Measurements from ENCODE around the gene NOSIP. TPM values are rescaled to one million over a fixed set of nuclear protein-coding genes. Genes with fewer than 3 reads are reported as not detected.

Gene NOSIP
- total RNA-seq, 2 experiments from 2014 or later: 202 to 203 TPM

DNA sequence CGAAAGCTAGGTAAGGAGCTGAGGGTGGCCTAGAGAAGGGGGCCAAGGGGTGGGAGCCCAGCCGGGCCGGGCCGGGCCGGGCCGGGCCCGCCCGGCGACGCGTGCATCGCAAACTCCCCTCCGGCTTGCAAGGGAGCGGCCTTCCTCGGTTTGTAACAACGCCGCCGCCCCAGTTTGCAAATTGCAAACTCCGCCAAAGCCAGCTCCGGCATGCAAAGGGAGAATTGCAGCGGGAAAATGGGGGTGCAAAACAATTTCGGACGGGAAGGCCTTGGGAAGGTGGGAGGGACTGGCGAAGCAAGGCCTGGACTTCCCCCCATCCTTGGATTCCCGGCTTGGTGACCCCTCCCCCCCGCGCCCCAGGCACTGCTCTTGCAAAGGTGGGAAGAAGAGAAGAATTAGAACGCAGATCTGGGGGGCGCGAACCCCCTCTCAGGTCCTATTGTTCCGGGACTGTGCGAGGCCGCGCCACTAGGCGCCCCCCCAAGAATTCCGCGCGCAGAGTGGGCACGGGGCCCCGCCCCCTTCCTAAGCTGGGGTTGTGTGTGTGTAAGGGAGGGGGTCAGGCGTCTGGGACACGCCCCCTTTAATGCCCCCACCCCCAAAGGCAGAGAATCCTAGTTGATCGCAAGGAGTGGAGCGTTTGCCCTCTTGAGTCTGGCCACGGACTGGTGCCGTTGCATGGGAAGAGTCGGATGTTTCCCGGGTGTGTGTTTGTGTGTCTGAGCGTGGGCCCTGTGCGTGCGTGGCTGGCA lies 11.6 kb upstream of the NOSIP start:
- Histone ChIP-seq H3K4me1 (ENCODE audit: insufficient read depth, low read length) (peaks cover 49% of the 10 kb centered on the region), H3K27me3 (ENCODE audit: control insufficient read depth in 1 of 2, insufficient read depth in 2 of 2, low read length in 2 of 2) (no peaks in the 10 kb centered on the region), H3K27ac (ENCODE audit: low read depth in 1 of 2, low read length in 2 of 2) (peak overlapping the region; percentile 25 to 80), H3K36me3 (ENCODE audit: insufficient read depth, low read length) (peaks cover 31% of the 10 kb centered on the region), H3K9me3 (ENCODE audit: control insufficient read depth in 1 of 2, insufficient read depth in 1 of 2, low read length in 2 of 2) (no peaks in the 10 kb centered on the region), H3K4me3 (ENCODE audit: low read length) (peak overlapping the region; percentile 96)
- CTCF ChIA-PET: interaction anchor here (1.1 to 1.2 kb wide), 2 partner anchors 12 to 87 kb away, joined by 3 read pairs; partner anchors contain the start of gene NOSIP
- Mint-ChIP-seq H3K4me3 (peak overlapping the region; percentile 96), H3K4me1 (ENCODE audit: low read depth) (peaks cover 41% of the 10 kb centered on the region), H3K36me3 (ENCODE audit: low read depth) (peaks cover 43% of the 10 kb centered on the region), H3K9me3 (no peaks in the 10 kb centered on the region), H3K27me3 (no peaks in the 10 kb centered on the region), H3K27ac (peak overlapping the region; percentile 82)
- TF ChIP-seq, protein P1, sequence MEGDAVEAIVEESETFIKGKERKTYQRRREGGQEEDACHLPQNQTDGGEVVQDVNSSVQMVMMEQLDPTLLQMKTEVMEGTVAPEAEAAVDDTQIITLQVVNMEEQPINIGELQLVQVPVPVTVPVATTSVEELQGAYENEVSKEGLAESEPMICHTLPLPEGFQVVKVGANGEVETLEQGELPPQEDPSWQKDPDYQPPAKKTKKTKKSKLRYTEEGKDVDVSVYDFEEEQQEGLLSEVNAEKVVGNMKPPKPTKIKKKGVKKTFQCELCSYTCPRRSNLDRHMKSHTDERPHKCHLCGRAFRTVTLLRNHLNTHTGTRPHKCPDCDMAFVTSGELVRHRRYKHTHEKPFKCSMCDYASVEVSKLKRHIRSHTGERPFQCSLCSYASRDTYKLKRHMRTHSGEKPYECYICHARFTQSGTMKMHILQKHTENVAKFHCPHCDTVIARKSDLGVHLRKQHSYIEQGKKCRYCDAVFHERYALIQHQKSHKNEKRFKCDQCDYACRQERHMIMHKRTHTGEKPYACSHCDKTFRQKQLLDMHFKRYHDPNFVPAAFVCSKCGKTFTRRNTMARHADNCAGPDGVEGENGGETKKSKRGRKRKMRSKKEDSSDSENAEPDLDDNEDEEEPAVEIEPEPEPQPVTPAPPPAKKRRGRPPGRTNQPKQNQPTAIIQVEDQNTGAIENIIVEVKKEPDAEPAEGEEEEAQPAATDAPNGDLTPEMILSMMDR (IDR thresholded peaks at IDR 0.05): no peak
- ATAC-seq (ENCODE audit: poor library complexity) (no peak), DNase-seq (peak in 13 of 14 experiments; percentile 30 to 73 (median 47))
- POLR2A ChIA-PET: interaction anchor here (0.8 to 6.2 kb wide), 8 partner anchors 11 to 84 kb away, joined by 4 to 86 read pairs (median 20); partner anchors contain the start of genes BCL2L12, IRF3, NOSIP and PRMT1
- intact Hi-C loops (cut with DNase I, micrococcal nuclease): loop anchor here (1.0 to 2.0 kb wide), 4 partner anchors 12 to 84 kb away; partner anchors contain the start of genes BCL2L12 (in 2 of the 2), IRF3 (in 2 of the 2) and NOSIP (in 1 of the 2)

DNA sequence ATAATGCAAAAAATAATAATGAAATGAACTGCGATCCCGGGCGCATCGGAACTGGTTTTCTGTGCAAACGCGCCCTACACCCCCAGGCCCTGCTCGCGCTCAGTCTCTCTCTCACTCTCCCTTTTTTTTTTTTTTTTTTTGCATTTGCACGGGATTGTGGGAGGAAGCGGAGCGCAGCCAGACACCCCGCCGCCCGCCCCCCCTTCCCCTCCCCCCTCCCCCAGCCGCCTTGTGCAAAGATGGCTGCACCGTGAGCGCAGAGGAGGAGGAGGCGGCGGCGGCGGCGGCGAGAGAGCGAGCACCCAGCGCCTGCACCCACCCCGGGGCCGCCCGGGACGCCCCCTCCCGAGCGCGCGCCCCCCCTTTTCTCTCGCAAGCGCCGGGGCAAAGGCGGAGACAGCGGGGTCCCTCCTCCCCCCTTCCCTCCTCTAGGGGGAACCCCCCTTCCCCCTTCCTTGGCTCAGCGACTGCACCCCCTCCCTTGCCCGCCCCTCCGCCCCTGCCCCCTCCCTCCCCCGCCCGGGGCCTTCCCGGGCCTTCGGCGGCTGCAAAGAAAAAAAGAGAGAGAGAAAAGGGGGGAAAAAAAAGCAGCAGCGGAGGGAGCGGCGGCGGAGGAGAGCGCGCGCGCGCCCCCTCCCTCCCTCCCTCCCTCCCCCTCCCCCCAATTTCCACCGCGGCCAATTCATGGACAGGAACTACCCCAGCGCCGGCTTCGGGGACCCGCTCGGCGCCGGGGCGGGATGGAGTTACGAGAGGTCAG lies 10.8 kb upstream of the NOSIP start, which contains the start of gene PRR12:
PRR12 (plus strand) TSS at position 212 of the 760 bp plus-strand sequence; CDS start at position 685, 473 bp downstream.
- POLR2A ChIA-PET: interaction anchor here (0.6 to 6.2 kb wide), 26 partner anchors 11 to 440 kb away, joined by 3 to 86 read pairs (median 5); partner anchors contain the start of genes AP2A1, BCL2L12, CD37 and FLT3LG
- peak; percentile 15 for ATAC-seq (ENCODE audit: poor library complexity)
- H3K4me1 ChIP-seq (ENCODE audit: insufficient read depth, low read length): peaks cover 49% of the 10 kb centered on the region

More for the DNA sequence above, 10.8 kb upstream of the NOSIP start, which contains the start of gene PRR12:
- peak within 1 kb of the TSS; percentile 77 to 91 for H3K27ac ChIP-seq (ENCODE audit: low read depth in 1 of 2, low read length in 2 of 2)
- DNase-seq: peak; percentile 53 to 90 (median 70)
- no peaks in the 10 kb centered on the region for H3K27me3 Mint-ChIP-seq
- H3K4me1 Mint-ChIP-seq (ENCODE audit: low read depth): peaks cover 41% of the 10 kb centered on the region
- H3K9me3 ChIP-seq (ENCODE audit: control insufficient read depth in 1 of 2, insufficient read depth in 1 of 2, low read length in 2 of 2): no peaks in the 10 kb centered on the region
- TF ChIP-seq, protein P1 (IDR thresholded peaks at IDR 0.05): peak; percentile 2
- peaks cover 26% of the 10 kb centered on the region for H3K36me3 ChIP-seq (ENCODE audit: insufficient read depth, low read length)
- no peaks in the 10 kb centered on the region for H3K9me3 Mint-ChIP-seq
- CTCF ChIA-PET: interaction anchor here (1.1 to 1.7 kb wide), 4 partner anchors 11 to 90 kb away, joined by 3 to 5 read pairs (median 3); partner anchors contain the start of gene NOSIP
- no peaks in the 10 kb centered on the region for H3K27me3 ChIP-seq (ENCODE audit: control insufficient read depth in 1 of 2, insufficient read depth in 2 of 2, low read length in 2 of 2)
- peak within 1 kb of the TSS; percentile 82 for H3K27ac Mint-ChIP-seq
- intact Hi-C loops (cut with DNase I, micrococcal nuclease): loop anchor here (1.0 to 2.0 kb wide), 4 partner anchors 11 to 85 kb away; partner anchors contain the start of genes BCL2L12 (in 1 of the 2), IRF3 (in 1 of the 2), NOSIP (in 1 of the 2) and SCAF1 (in 1 of the 2)
- H3K36me3 Mint-ChIP-seq (ENCODE audit: low read depth): peaks cover 43% of the 10 kb centered on the region
- peak within 1 kb of the TSS; percentile 96 for H3K4me3 Mint-ChIP-seq
- peak within 1 kb of the TSS; percentile 96 for H3K4me3 ChIP-seq (ENCODE audit: low read length)

Data from CD4-positive, alpha-beta T cell (primary cell).